Measurements from ENCODE around the gene CD82. TPM values are rescaled to one million over a fixed set of nuclear protein-coding genes. Genes with fewer than 3 reads are reported as not detected.

CD82 gene
- total RNA-seq, 1 donor from 2014 or later, result 28.3 TPM

DNA sequence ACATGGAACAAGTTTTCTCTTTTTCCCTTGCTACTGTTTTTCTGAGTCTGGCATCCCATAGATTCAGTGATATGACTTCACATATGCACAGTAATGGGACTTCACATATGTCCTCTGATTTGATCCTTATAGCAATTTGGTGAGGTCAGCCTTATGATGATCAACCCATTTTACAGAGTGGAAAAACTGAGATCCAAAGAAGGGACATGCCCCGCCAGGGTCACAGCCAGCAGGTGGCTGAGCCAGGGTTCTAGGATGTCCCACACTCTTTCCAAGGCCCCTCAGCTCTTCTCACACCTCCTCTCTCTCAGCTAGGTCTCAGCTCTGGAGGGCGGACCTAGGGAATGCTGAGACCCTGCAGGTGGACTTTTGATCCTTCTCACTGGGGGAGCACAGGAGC lies 44.3 kb upstream of the CD82 start:
- no peak overlapping the region for H3K27ac ChIP-seq
- TF ChIP-seq, protein P1, sequence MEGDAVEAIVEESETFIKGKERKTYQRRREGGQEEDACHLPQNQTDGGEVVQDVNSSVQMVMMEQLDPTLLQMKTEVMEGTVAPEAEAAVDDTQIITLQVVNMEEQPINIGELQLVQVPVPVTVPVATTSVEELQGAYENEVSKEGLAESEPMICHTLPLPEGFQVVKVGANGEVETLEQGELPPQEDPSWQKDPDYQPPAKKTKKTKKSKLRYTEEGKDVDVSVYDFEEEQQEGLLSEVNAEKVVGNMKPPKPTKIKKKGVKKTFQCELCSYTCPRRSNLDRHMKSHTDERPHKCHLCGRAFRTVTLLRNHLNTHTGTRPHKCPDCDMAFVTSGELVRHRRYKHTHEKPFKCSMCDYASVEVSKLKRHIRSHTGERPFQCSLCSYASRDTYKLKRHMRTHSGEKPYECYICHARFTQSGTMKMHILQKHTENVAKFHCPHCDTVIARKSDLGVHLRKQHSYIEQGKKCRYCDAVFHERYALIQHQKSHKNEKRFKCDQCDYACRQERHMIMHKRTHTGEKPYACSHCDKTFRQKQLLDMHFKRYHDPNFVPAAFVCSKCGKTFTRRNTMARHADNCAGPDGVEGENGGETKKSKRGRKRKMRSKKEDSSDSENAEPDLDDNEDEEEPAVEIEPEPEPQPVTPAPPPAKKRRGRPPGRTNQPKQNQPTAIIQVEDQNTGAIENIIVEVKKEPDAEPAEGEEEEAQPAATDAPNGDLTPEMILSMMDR (IDR thresholded peaks at IDR 0.05), result no peak
- H3K4me3 ChIP-seq, result no peak overlapping the region
- no peaks in the 10 kb centered on the region for H3K27me3 ChIP-seq
- DNase-seq (ENCODE audit: low spot score in 2 of 2), result no peak
- H3K36me3 ChIP-seq, result no peaks in the 10 kb centered on the region
- H3K4me1 ChIP-seq, result no peaks in the 10 kb centered on the region
- H3K9me3 ChIP-seq, result no peaks in the 10 kb centered on the region
- intact Hi-C loops (cut with DNase I), result no loop called here

DNA sequence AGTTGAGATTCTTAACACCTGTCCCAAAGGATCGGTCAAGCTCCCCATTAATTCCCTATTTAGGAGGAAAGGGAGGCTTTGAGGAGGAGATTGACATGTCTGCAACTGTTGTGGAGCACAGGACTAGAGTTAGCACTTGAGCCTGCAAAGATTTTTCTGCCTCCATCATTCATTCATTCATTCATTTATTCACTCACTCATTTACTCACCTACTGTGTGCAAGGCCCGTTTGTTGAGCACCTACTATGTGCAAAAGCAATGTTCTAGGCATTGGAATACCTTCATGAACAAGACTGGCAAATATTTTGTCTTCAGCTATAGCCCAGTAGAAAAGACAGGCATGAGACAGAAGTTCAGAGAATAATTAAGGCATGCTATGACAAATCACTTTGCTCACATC lies 43.2 kb upstream of the CD82 start:
- DNase-seq (ENCODE audit: low spot score in 2 of 2), result no peak
- no peak overlapping the region for H3K27ac ChIP-seq
- intact Hi-C loops (cut with DNase I), result no loop called here

GRCh38 chr11:44524346-44524745 lies 41.1 kb upstream of the CD82 start:
- Histone ChIP-seq H3K9me3 (no peaks in the 10 kb centered on the region), H3K27me3 (no peaks in the 10 kb centered on the region), H3K36me3 (no peaks in the 10 kb centered on the region), H3K27ac (no peak overlapping the region), H3K4me3 (no peak overlapping the region), H3K4me1 (no peaks in the 10 kb centered on the region)
- no peak for DNase-seq (ENCODE audit: low spot score in 2 of 2)
- TF ChIP-seq, protein P1 (IDR thresholded peaks at IDR 0.05), result no peak
- intact Hi-C loops (cut with DNase I), result no loop called here

More for the DNA sequence above, 43.2 kb upstream of the CD82 start:
- TF ChIP-seq, protein P1 (IDR thresholded peaks at IDR 0.05), result no peak
- no peaks in the 10 kb centered on the region for H3K36me3 ChIP-seq
- H3K4me3 ChIP-seq, result no peak overlapping the region
- no peaks in the 10 kb centered on the region for H3K9me3 ChIP-seq
- H3K4me1 ChIP-seq, result no peaks in the 10 kb centered on the region
- H3K27me3 ChIP-seq, result no peaks in the 10 kb centered on the region

DNA sequence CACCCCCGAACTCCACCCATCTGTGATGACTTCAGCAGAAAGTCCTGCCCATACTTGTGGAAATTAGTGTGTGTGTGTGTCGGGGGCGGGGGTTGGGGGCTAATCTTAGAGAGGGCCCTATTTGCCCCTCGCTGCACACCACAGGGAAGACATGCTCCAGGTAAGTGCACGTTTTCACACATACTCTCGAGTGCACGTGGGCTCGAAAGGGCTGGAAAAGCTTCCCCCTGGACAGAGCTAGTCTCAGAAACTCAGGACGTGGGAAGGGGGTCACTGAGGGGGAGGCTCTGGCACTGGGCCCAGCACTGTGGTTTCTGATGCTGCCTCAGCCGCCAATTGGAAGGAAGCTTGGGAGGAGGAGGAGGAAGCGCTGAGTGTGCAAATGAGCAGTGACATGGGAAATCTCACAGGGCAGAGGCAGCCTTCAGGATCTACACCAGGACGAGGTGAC lies 40.7 kb upstream of the CD82 start:
- TF ChIP-seq, protein P1 (IDR thresholded peaks at IDR 0.05), result no peak
- intact Hi-C loops (cut with DNase I), result no loop called here
- no peaks in the 10 kb centered on the region for H3K36me3 ChIP-seq
- DNase-seq (ENCODE audit: low spot score in 2 of 2), result no peak
- no peaks in the 10 kb centered on the region for H3K4me1 ChIP-seq
- H3K27me3 ChIP-seq, result no peaks in the 10 kb centered on the region
- H3K9me3 ChIP-seq, result no peaks in the 10 kb centered on the region
- no peak overlapping the region for H3K4me3 ChIP-seq
- no peak overlapping the region for H3K27ac ChIP-seq

DNA sequence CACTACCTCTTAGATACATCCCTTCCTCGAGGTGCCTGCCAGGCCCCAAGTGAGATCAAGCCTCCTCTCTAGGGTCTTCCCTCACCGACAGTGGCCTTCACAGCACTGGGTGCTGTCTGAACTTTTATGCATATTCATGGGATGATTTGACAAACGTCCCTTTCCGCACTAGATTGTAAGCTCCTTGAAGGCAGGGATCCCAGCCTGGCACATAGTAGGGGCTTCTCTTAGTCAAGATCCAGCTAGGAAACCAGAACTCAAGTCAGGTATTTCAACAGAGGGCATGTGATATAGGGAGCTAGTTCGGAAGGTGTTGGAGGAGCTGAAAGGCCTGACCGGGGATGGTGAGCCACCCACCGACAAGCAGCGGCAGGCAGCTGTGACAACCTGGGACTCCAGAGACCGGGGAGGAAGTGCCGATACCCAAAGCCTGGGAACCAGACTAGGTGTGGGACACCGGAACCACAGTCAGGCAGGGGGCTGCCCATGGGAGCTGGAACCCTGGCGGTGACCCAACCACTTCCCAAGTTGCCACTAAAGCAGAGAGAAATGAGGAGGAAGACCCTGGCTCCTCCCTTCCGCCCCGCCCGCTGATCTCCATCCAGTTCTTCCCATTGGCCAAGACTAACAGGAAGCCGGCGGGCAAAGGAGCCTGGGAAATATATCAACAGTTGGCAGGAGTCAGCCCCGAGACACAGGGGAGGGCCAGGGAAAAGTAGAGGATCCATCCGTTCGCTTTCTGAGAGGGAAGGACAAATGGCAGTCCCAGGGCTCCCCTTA lies 39.8 kb upstream of the CD82 start:
- Histone ChIP-seq H3K4me3 (no peak overlapping the region), H3K36me3 (no peaks in the 10 kb centered on the region), H3K27me3 (no peaks in the 10 kb centered on the region), H3K9me3 (no peaks in the 10 kb centered on the region), H3K4me1 (no peaks in the 10 kb centered on the region), H3K27ac (no peak overlapping the region)
- intact Hi-C loops (cut with DNase I), result no loop called here
- DNase-seq (ENCODE audit: low spot score in 2 of 2), result no peak
- TF ChIP-seq, protein P1 (IDR thresholded peaks at IDR 0.05), result no peak
